K562 (cell line): ENCODE data around the gene SLC34A1. TPM values are rescaled to one million over a fixed set of nuclear protein-coding genes. Genes with fewer than 3 reads are reported as not detected.

Experiments used
- ATF6 ChIP-seq: sonication (generic); formaldehyde crosslinking; IDR thresholded peaks from 2 replicates; pipeline ENCODE4 v1.4.0; 2020; ENCODE audit warnings: mild to moderate bottlenecking, missing genetic modification reagents
- BCL6 ChIP-seq: fragments of 250-450 bp; sonication (Bioruptor Pico); IDR thresholded peaks from 2 replicates; pipeline ENCODE4 v1.4.0; 2020
- BRD4 ChIP-seq: fragments of 200-600 bp; sonication (generic); IDR thresholded peaks from 2 replicates; pipeline ENCODE4 v1.6.1; 2017; ENCODE audit warnings: inconsistent platforms
- CBX2 ChIP-seq: fragments of 200-600 bp; sonication (generic); IDR thresholded peaks from one replicate; pipeline ENCODE4 v1.6.1; 2012; ENCODE audit warnings: mild to moderate bottlenecking, low read length, inconsistent platforms; ENCODE audit not compliant: insufficient read depth, poor library complexity, severe bottlenecking
- CCNT2 ChIP-seq: IDR thresholded peaks from 2 replicates; pipeline ENCODE4 v1.6.1; 2011; ENCODE audit warnings: borderline replicate concordance, low read depth, mild to moderate bottlenecking, moderate library complexity, mixed read lengths, low read length; ENCODE audit not compliant: insufficient read length; ENCODE audit errors: extremely low read depth
- CREM ChIP-seq: IDR thresholded peaks from 2 replicates; pipeline ENCODE4 v1.6.1; 2014; ENCODE audit warnings: antibody characterized with exemption, low read depth
- GABPA ChIP-seq: fragments of 200-800 bp; sonication (Bioruptor generic); conservative IDR thresholded peaks from 2 replicates; pipeline ENCODE4 v1.6.1; 2016; ENCODE audit warnings: low read depth, missing genetic modification characterization, missing compliant biosample characterization
- HBP1 ChIP-seq: fragments of 450-650 bp; formaldehyde crosslinking; IDR thresholded peaks from 2 replicates; pipeline ENCODE4 v1.4.0; 2022; ENCODE audit warnings: missing genetic modification characterization
- HES1 ChIP-seq: fragments of 450-650 bp; IDR thresholded peaks from 2 replicates; pipeline ENCODE4 v1.6.1; 2016; ENCODE audit warnings: low read depth, mild to moderate bottlenecking, moderate library complexity
- HMBOX1 ChIP-seq: sonication (generic); IDR thresholded peaks from 2 replicates; pipeline ENCODE4 v1.6.1; 2016
- HNRNPL ChIP-seq: fragments of 200-400 bp; formaldehyde crosslinking; IDR thresholded peaks from 2 replicates; pipeline ENCODE4 v1.6.1; 2017; ENCODE audit warnings: low read depth, mild to moderate bottlenecking, low read length
- KLF13 ChIP-seq: fragments of 450-650 bp; IDR thresholded peaks from 2 replicates; pipeline ENCODE4 v1.6.1; 2016; ENCODE audit warnings: missing genetic modification characterization, low read depth, mild to moderate bottlenecking, missing compliant biosample characterization, moderate library complexity, borderline replicate concordance
- MBD2 ChIP-seq: sonication (generic); IDR thresholded peaks from 2 replicates; pipeline ENCODE4 v1.6.1; 2016; ENCODE audit warnings: low read depth, borderline replicate concordance
- NKRF ChIP-seq: fragments of 450-650 bp; IDR thresholded peaks from 2 replicates; pipeline ENCODE4 v1.6.1; 2016; ENCODE audit warnings: borderline replicate concordance
- NONO ChIP-seq, 2 experiments: fragments of 200-400 bp in 1 of 2; fragments of 450-650 bp in 1 of 2; formaldehyde crosslinking in 1 of 2; IDR thresholded peaks; 2 replicates each; pipeline ENCODE4 v1.6.1; 2017; ENCODE audit warnings: low read depth in 2 of 2, mild to moderate bottlenecking in 2 of 2, moderate library complexity in 2 of 2, low read length in 1 of 2
- PTBP1 ChIP-seq: fragments of 200-400 bp; formaldehyde crosslinking; IDR thresholded peaks from 2 replicates; pipeline ENCODE4 v1.6.1; 2017; ENCODE audit warnings: low read depth, low read length
- SMARCA5 ChIP-seq: fragments of 450-650 bp; IDR thresholded peaks from 2 replicates; pipeline ENCODE4 v1.6.1; 2016
- TAF7 ChIP-seq: fragments of 450-650 bp; IDR thresholded peaks from 2 replicates; pipeline ENCODE4 v1.6.1; 2016; ENCODE audit warnings: missing genetic modification characterization, missing compliant biosample characterization
- TBP ChIP-seq: optimal IDR thresholded peaks from 2 replicates; pipeline ENCODE3; 2011; ENCODE audit warnings: low read depth, low read length, improper control_type of control experiment
- TCF7L2 ChIP-seq: fragments of 150-350 bp; IDR thresholded peaks from 2 replicates; pipeline ENCODE4 v1.6.1; 2016; ENCODE audit warnings: low read depth, mild to moderate bottlenecking, low read length, moderate library complexity
- ZNF133 ChIP-seq: fragments of 250-450 bp; sonication (Bioruptor Pico); IDR thresholded peaks from 2 replicates; pipeline ENCODE4 v1.4.0; 2020; ENCODE audit warnings: mild to moderate bottlenecking
- ZNF282 ChIP-seq: sonication (generic); formaldehyde crosslinking; IDR thresholded peaks from 2 replicates; pipeline ENCODE4 v1.8.1; 2023; ENCODE audit warnings: missing genetic modification reagents
- ZNF408 ChIP-seq: fragments of 250-450 bp; sonication (Bioruptor Pico); IDR thresholded peaks from 2 replicates; pipeline ENCODE4 v1.4.0; 2020; ENCODE audit warnings: low read depth, mild to moderate bottlenecking, moderate library complexity
- ZNF561 ChIP-seq: fragments of 450-650 bp; formaldehyde crosslinking; conservative IDR thresholded peaks from 2 replicates; pipeline ENCODE4 v1.4.0; 2020; ENCODE audit warnings: mild to moderate bottlenecking, moderate library complexity
- polyA plus RNA-seq, 8 experiments: library from polyadenylated mRNA; depleted of rRNA in 4 of 8; stranded (reverse) in 5 of 8; unstranded in 3 of 8; fragments of >200 nt; fragmentation: Nextera tagmentation in 2 of 8; fragmentation: Illumina TruSeq in 1 of 8; extraction: Ambion mirVana in 2 of 8; extraction: Trizol in 1 of 8; gene quantifications; 2 replicates each; pipeline versions ENCODE4 v1.2.1 to v1.2.3, GENCODE V29; 2011 to 2014; ENCODE audit warnings: inconsistent platforms in 1 of 8, missing spikeins in 1 of 8
- total RNA-seq, 7 experiments: library from RNA; depleted of rRNA in 6 of 7; stranded (reverse); fragments of >200 nt in 6 of 7; fragmentation: Illumina TruSeq in 2 of 7; extraction: Trizol in 2 of 7; gene quantifications; 2 replicates each; pipeline versions ENCODE4 v1.2.1 to v1.2.3, GENCODE V29; 2011 to 2021; ENCODE audit warnings: low replicate concordance in 1 of 7

SLC34A1 gene
- total and polyA plus RNA-seq, 9 of the 15 experiments (the other 6 are each of a cell fraction or from before 2014, with no cell fraction given) = not detected

- no peak for TF ChIP-seq ATF6
- TF ChIP-seq ZNF408 (CRISPR knock-in tag) = no peak
- TF ChIP-seq ZNF561 (CRISPR knock-in tag) = no peak
- TF ChIP-seq SMARCA5 = peak; percentile 99
- TF ChIP-seq KLF13 = no peak
- TF ChIP-seq GABPA (tag) = no peak
- TF ChIP-seq TAF7 (tag) = no peak
- TF ChIP-seq ZNF133 = no peak
- no peak for TF ChIP-seq HNRNPL
- TF ChIP-seq BRD4 = no peak
- no peak for TF ChIP-seq HBP1
- TF ChIP-seq CBX2 = no peak
- TF ChIP-seq NKRF = no peak
- no peak for TF ChIP-seq ZNF282 (CRISPR knock-in tag)
- no peak for TF ChIP-seq CREM
- no peak for TF ChIP-seq NONO (IDR thresholded peaks at IDR 0.05; ENCODE audit: low read depth in 2 of 2, low read length in 1 of 2)
- peak; percentile 93 for TF ChIP-seq PTBP1
- no peak for TF ChIP-seq CCNT2
- no peak for TF ChIP-seq MBD2
- no peak for TF ChIP-seq HMBOX1
- no peak for TF ChIP-seq TCF7L2
- no peak for TF ChIP-seq BCL6
- no peak for TF ChIP-seq HES1
- peak; percentile 16 for TF ChIP-seq TBP
Observed at GRCh38 chr5:177363565-177363964, 20.7 kb upstream of the SLC34A1 start (continued).
